HEK293 (cell line): Measurements from ENCODE around the gene CD151.
A peak's percentile ranks its signal among the peaks of the same experiment; 100 is the strongest.

Experiments
- CTCF ChIA-PET: fragments of 350-600 bp; formaldehyde crosslinking; extraction: SDS; loops from one replicate; lab custom pipeline; 2021; ENCODE audit warnings: antibody characterized with exemption; lab: Yijun Ruan, JAX
- POLR2A ChIA-PET: fragments of 300-600 bp; formaldehyde crosslinking; extraction: SDS; loops from one replicate; lab custom pipeline; 2020; ENCODE audit warnings: antibody characterized with exemption, inconsistent platforms; lab: Yijun Ruan, JAX
- H3K27ac ChIP-seq: fragments of 200-500 bp; sonication (Bioruptor generic); 2 replicates; pipeline ENCODE4 v1.5.1; 2014; ENCODE audit warnings: low read depth, low read length, control low read depth, inconsistent platforms; ENCODE audit errors: extremely low read depth
- H3K36me3 ChIP-seq, 2 experiments: fragments of 200-500 bp in 1 of 2; sonication (Bioruptor generic) in 1 of 2; 1 replicate in 1 of 2; 2 replicates in 1 of 2; pipeline ENCODE4 v1.5.1; 2014 to 2017; ENCODE audit warnings: inconsistent platforms in 2 of 2, low read length in 2 of 2; ENCODE audit not compliant: control insufficient read depth in 2 of 2, insufficient read depth in 1 of 2
- H3K4me1 ChIP-seq: fragments of 200-500 bp; sonication (Bioruptor generic); 2 replicates; pipeline ENCODE4 v1.5.1; 2014; ENCODE audit warnings: mild to moderate bottlenecking, low read length, inconsistent platforms; ENCODE audit not compliant: control insufficient read depth, insufficient read depth
- H3K4me3 ChIP-seq: 2 replicates; pipeline ENCODE4 v1.5.1; 2011; ENCODE audit warnings: low read depth, mild to moderate bottlenecking, control low read depth, low read length, moderate library complexity
- H3K9me3 ChIP-seq: fragments of 200-500 bp; sonication (Bioruptor generic); 2 replicates; pipeline ENCODE4 v1.5.1; 2014; ENCODE audit warnings: low read depth, low read length, inconsistent platforms; ENCODE audit not compliant: control insufficient read depth, insufficient read depth
- GFI1B ChIP-seq: fragments of 450-650 bp; formaldehyde crosslinking; IDR thresholded peaks from 2 replicates; pipeline ENCODE4 v1.5.1; 2016; ENCODE audit warnings: missing biosample characterization, missing genetic modification characterization
- PRDM1 ChIP-seq: fragments of 450-650 bp; formaldehyde crosslinking; IDR thresholded peaks from 2 replicates; pipeline ENCODE4; 2016; ENCODE audit warnings: missing biosample characterization, missing genetic modification characterization
- SP2 ChIP-seq: fragments of 450-650 bp; formaldehyde crosslinking; IDR thresholded peaks from 2 replicates; pipeline ENCODE4 v1.5.1; 2016; ENCODE audit warnings: missing biosample characterization, missing genetic modification characterization
- SP3 ChIP-seq: fragments of 450-650 bp; formaldehyde crosslinking; IDR thresholded peaks from 2 replicates; pipeline ENCODE4 v1.5.1; 2016; ENCODE audit warnings: missing biosample characterization, missing genetic modification characterization
- YY1 ChIP-seq: fragments of 450-650 bp; formaldehyde crosslinking; IDR thresholded peaks from 2 replicates; pipeline ENCODE4 v1.5.1; 2018; ENCODE audit warnings: missing biosample characterization, missing genetic modification characterization
- ZBTB20 ChIP-seq: fragments of 450-650 bp; formaldehyde crosslinking; IDR thresholded peaks from 2 replicates; pipeline ENCODE4 v1.5.1; 2016; ENCODE audit warnings: missing biosample characterization, missing genetic modification characterization
- ZFP3 ChIP-seq: fragments of 450-650 bp; formaldehyde crosslinking; IDR thresholded peaks from 2 replicates; pipeline ENCODE4 v1.5.1; 2016; ENCODE audit warnings: low read depth, missing biosample characterization, missing genetic modification characterization
- ZNF138 ChIP-seq: fragments of 450-650 bp; formaldehyde crosslinking; IDR thresholded peaks from 2 replicates; pipeline ENCODE4 v1.5.1; 2016; ENCODE audit warnings: missing biosample characterization, missing genetic modification characterization, borderline replicate concordance
- ZNF157 ChIP-seq: fragments of 450-650 bp; formaldehyde crosslinking; IDR thresholded peaks from 2 replicates; pipeline ENCODE4 v1.5.1; 2016; ENCODE audit warnings: missing biosample characterization, missing genetic modification characterization
- ZNF221 ChIP-seq: fragments of 450-650 bp; formaldehyde crosslinking; IDR thresholded peaks from 2 replicates; pipeline ENCODE4 v1.5.1; 2017; ENCODE audit warnings: missing biosample characterization, missing genetic modification characterization, borderline replicate concordance
- ZNF311 ChIP-seq: fragments of 450-650 bp; formaldehyde crosslinking; IDR thresholded peaks from 2 replicates; pipeline ENCODE4 v1.5.1; 2017; ENCODE audit warnings: missing biosample characterization, missing genetic modification characterization, borderline replicate concordance
- ZNF394 ChIP-seq: fragments of 450-650 bp; formaldehyde crosslinking; IDR thresholded peaks from 2 replicates; pipeline ENCODE4 v1.5.1; 2016; ENCODE audit warnings: missing biosample characterization, missing genetic modification characterization, mild to moderate bottlenecking, moderate library complexity, borderline replicate concordance
- ZNF416 ChIP-seq: fragments of 450-650 bp; formaldehyde crosslinking; IDR thresholded peaks from 2 replicates; pipeline ENCODE4 v1.5.1; 2016; ENCODE audit warnings: missing biosample characterization, missing genetic modification characterization
- ZNF548 ChIP-seq: fragments of 450-650 bp; formaldehyde crosslinking; IDR thresholded peaks from 2 replicates; pipeline ENCODE4 v1.5.1; 2016; ENCODE audit warnings: missing biosample characterization, missing genetic modification characterization
- ZNF626 ChIP-seq: fragments of 450-650 bp; sonication (Bioruptor Pico); formaldehyde crosslinking; IDR thresholded peaks from 2 replicates; pipeline ENCODE4 v1.5.1; 2018; ENCODE audit warnings: missing biosample characterization, missing genetic modification characterization, inconsistent platforms
- ZNF76 ChIP-seq: fragments of 450-650 bp; formaldehyde crosslinking; IDR thresholded peaks from 2 replicates; pipeline ENCODE4; 2016; ENCODE audit warnings: low read depth, missing biosample characterization, missing genetic modification characterization, borderline replicate concordance
- ZNF777 ChIP-seq: fragments of 450-650 bp; formaldehyde crosslinking; IDR thresholded peaks from 2 replicates; pipeline ENCODE4 v1.5.1; 2017; ENCODE audit warnings: missing biosample characterization, missing genetic modification characterization, borderline replicate concordance
- ZNF843 ChIP-seq: fragments of 450-650 bp; formaldehyde crosslinking; IDR thresholded peaks from 2 replicates; pipeline ENCODE4 v1.5.1; 2016; ENCODE audit warnings: missing biosample characterization, missing genetic modification characterization
- TF ChIP-seq, protein P1 (sequence below): fragments of 450-650 bp; formaldehyde crosslinking; IDR thresholded peaks from 2 replicates; pipeline ENCODE4 v1.5.1; 2016; ENCODE audit warnings: missing biosample characterization, missing genetic modification characterization
- TF ChIP-seq, protein P2 (sequence below): fragments of 450-650 bp; formaldehyde crosslinking; IDR thresholded peaks from 2 replicates; pipeline ENCODE4 v1.5.1; 2016; ENCODE audit warnings: missing biosample characterization, missing genetic modification characterization, low read depth
- TF ChIP-seq, protein P3 (sequence below): fragments of 450-650 bp; formaldehyde crosslinking; IDR thresholded peaks from 2 replicates; pipeline ENCODE4 v1.5.1; 2017; ENCODE audit warnings: missing biosample characterization, missing genetic modification characterization
- TF ChIP-seq, protein P4 (sequence below): fragments of 450-650 bp; formaldehyde crosslinking; optimal IDR thresholded peaks from 2 replicates; pipeline ENCODE3; 2016; ENCODE audit warnings: missing biosample characterization, mild to moderate bottlenecking, missing genetic modification characterization
- TF ChIP-seq, protein P5 (sequence below): fragments of 450-650 bp; formaldehyde crosslinking; IDR thresholded peaks from 2 replicates; pipeline ENCODE4 v1.5.1; 2017; ENCODE audit warnings: missing biosample characterization, missing genetic modification characterization
- TF ChIP-seq, protein P6 (sequence below): fragments of 450-650 bp; formaldehyde crosslinking; IDR thresholded peaks from 2 replicates; pipeline ENCODE4 v1.5.1; 2016; ENCODE audit warnings: missing biosample characterization, missing genetic modification characterization

Gene CD151

DNA sequence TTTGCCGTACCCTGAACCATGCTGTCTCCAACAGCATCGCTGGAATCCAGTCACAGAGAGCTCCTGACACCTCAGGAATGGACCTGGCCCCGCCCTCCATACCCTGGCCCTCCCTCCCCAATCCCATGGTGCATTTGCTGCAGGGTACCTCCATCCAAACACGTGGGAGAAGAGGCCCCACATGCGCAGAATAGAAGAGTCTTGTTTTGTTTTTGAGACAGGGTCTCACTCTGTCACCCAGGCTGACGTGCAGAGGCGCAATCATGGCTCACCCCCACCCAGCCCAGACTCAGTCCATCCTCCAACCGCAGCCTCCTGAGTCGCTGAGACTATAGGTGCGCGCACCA is 16.3 kb upstream of the CD151 start:
- Histone ChIP-seq H3K27ac (no peak overlapping the region), H3K4me1 (0 out of 2 replicates have a peak, but pooled peaks cover 3% of the 10 kb centered on the region)
- ChIA-PET CTCF (interaction anchor here (0.8 to 1.7 kb wide), 2 partner anchors 18 to 24 kb away, joined by 4 to 6 read pairs; no protein-coding TSS in a partner anchor), POLR2A (interaction anchor here (5.2 to 11.4 kb wide), 2 partner anchors 11 to 18 kb away, joined by 42 to 202 read pairs; partner anchors contain the start of genes CD151, CRACR2B and PIDD1)
- TF ChIP-seq ZNF221 (tag by site-specific recombination), result no peak
- TF ChIP-seq ZNF777 (tag by site-specific recombination), result no peak
- TF ChIP-seq ZNF157 (tag by site-specific recombination), result no peak
- TF ChIP-seq ZNF626 (tag by site-specific recombination), result no peak
- no peak for TF ChIP-seq ZNF394
- TF ChIP-seq GFI1B (tag by site-specific recombination), result no peak
- TF ChIP-seq, protein P1, sequence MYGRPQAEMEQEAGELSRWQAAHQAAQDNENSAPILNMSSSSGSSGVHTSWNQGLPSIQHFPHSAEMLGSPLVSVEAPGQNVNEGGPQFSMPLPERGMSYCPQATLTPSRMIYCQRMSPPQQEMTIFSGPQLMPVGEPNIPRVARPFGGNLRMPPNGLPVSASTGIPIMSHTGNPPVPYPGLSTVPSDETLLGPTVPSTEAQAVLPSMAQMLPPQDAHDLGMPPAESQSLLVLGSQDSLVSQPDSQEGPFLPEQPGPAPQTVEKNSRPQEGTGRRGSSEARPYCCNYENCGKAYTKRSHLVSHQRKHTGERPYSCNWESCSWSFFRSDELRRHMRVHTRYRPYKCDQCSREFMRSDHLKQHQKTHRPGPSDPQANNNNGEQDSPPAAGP, result no peak
- TF ChIP-seq, protein P2, sequence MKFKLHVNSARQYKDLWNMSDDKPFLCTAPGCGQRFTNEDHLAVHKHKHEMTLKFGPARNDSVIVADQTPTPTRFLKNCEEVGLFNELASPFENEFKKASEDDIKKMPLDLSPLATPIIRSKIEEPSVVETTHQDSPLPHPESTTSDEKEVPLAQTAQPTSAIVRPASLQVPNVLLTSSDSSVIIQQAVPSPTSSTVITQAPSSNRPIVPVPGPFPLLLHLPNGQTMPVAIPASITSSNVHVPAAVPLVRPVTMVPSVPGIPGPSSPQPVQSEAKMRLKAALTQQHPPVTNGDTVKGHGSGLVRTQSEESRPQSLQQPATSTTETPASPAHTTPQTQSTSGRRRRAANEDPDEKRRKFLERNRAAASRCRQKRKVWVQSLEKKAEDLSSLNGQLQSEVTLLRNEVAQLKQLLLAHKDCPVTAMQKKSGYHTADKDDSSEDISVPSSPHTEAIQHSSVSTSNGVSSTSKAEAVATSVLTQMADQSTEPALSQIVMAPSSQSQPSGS (tag by site-specific recombination), result no peak
- TF ChIP-seq, protein P3, sequence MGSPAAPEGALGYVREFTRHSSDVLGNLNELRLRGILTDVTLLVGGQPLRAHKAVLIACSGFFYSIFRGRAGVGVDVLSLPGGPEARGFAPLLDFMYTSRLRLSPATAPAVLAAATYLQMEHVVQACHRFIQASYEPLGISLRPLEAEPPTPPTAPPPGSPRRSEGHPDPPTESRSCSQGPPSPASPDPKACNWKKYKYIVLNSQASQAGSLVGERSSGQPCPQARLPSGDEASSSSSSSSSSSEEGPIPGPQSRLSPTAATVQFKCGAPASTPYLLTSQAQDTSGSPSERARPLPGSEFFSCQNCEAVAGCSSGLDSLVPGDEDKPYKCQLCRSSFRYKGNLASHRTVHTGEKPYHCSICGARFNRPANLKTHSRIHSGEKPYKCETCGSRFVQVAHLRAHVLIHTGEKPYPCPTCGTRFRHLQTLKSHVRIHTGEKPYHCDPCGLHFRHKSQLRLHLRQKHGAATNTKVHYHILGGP (tag by site-specific recombination), result no peak
- TF ChIP-seq ZNF138 (tag by site-specific recombination), result no peak
- TF ChIP-seq, protein P4, sequence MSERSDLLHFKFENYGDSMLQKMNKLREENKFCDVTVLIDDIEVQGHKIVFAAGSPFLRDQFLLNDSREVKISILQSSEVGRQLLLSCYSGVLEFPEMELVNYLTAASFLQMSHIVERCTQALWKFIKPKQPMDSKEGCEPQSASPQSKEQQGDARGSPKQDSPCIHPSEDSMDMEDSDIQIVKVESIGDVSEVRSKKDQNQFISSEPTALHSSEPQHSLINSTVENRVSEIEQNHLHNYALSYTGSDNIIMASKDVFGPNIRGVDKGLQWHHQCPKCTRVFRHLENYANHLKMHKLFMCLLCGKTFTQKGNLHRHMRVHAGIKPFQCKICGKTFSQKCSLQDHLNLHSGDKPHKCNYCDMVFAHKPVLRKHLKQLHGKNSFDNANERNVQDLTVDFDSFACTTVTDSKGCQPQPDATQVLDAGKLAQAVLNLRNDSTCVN, result no peak
- 0 out of 2 replicates have a peak, but pooled peaks have one; percentile 3 for TF ChIP-seq ZBTB20
- TF ChIP-seq ZNF548 (tag by site-specific recombination), result no peak
- TF ChIP-seq, protein P5, sequence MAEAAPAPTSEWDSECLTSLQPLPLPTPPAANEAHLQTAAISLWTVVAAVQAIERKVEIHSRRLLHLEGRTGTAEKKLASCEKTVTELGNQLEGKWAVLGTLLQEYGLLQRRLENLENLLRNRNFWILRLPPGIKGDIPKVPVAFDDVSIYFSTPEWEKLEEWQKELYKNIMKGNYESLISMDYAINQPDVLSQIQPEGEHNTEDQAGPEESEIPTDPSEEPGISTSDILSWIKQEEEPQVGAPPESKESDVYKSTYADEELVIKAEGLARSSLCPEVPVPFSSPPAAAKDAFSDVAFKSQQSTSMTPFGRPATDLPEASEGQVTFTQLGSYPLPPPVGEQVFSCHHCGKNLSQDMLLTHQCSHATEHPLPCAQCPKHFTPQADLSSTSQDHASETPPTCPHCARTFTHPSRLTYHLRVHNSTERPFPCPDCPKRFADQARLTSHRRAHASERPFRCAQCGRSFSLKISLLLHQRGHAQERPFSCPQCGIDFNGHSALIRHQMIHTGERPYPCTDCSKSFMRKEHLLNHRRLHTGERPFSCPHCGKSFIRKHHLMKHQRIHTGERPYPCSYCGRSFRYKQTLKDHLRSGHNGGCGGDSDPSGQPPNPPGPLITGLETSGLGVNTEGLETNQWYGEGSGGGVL, result no peak
- TF ChIP-seq PRDM1, result no peak
- TF ChIP-seq, protein P6, sequence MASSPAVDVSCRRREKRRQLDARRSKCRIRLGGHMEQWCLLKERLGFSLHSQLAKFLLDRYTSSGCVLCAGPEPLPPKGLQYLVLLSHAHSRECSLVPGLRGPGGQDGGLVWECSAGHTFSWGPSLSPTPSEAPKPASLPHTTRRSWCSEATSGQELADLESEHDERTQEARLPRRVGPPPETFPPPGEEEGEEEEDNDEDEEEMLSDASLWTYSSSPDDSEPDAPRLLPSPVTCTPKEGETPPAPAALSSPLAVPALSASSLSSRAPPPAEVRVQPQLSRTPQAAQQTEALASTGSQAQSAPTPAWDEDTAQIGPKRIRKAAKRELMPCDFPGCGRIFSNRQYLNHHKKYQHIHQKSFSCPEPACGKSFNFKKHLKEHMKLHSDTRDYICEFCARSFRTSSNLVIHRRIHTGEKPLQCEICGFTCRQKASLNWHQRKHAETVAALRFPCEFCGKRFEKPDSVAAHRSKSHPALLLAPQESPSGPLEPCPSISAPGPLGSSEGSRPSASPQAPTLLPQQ, result 0 out of 2 replicates have a peak, but pooled peaks have one; percentile 14
- 0 out of 2 replicates have a peak, but pooled peaks have one; percentile 18 for TF ChIP-seq SP3 (tag by site-specific recombination)
- no peak for TF ChIP-seq ZNF311 (tag by site-specific recombination)
- TF ChIP-seq YY1, result no peak
- peak; percentile 22; the same call in 1 of the 2 replicates for TF ChIP-seq ZNF76
- no peak for TF ChIP-seq ZNF843 (tag by site-specific recombination)
- no peak for TF ChIP-seq ZNF416
- no peak for TF ChIP-seq ZFP3 (tag by site-specific recombination)
- TF ChIP-seq SP2 (tag by site-specific recombination), result peak; percentile 26; the same call in 1 of the 2 replicates
- TF ChIP-seq, all 188 proteins: peak for 5
- Histone ChIP-seq H3K4me3 (no peak overlapping the region), H3K9me3 (no peaks in the 10 kb centered on the region), H3K36me3 (peaks cover 4 to 41% of the 10 kb centered on the region in 2 experiments; a peak in 2 of 3 replicates)
